H1 (cell line): ENCODE measurements around the gene SNX3. TPM values are rescaled to one million over a fixed set of nuclear protein-coding genes. Genes with fewer than 3 reads are reported as not detected.

Experiments
- CTCF ChIA-PET: fragments of 300-600 bp; sonication (Branson Sonifier 250); formaldehyde crosslinking; loops from one replicate; lab custom pipeline; 2021; ENCODE audit not compliant: partially characterized antibody; lab: Charles Lee
- POLR2A ChIA-PET: fragments of 300-600 bp; sonication (Branson Sonifier 250); formaldehyde crosslinking; loops from one replicate; lab custom pipeline; 2021; ENCODE audit warnings: inconsistent platforms; ENCODE audit not compliant: partially characterized antibody; lab: Charles Lee
- DNase-seq, 2 experiments: peaks; one replicate each; pipeline versions ENCODE4 v3.0.0 to v3.0.0-alpha.2; 2010 to 2022; ENCODE audit warnings: low spot score in 2 of 2, low read depth in 1 of 2, mixed read lengths in 1 of 2
- FAIRE-seq: peaks from 2 replicates; lab custom pipeline; 2011; peaks lifted over from hg19 to GRCh38; lab: Jason Lieb, UNC
- H2AFZ ChIP-seq: 2 replicates; pipeline ENCODE4 v1.8.1; 2012; ENCODE audit warnings: low read length, inconsistent platforms
- H2AK5ac ChIP-seq: 2 replicates; pipeline ENCODE4 v1.6.1; 2013; ENCODE audit warnings: low read depth, low read length
- H2BK120ac ChIP-seq: replicated peaks from 2 replicates; pipeline ENCODE3; 2013; ENCODE audit warnings: low read depth, low read length, inconsistent platforms
- H2BK12ac ChIP-seq: 2 replicates; pipeline ENCODE4 v1.6.1; 2013; ENCODE audit warnings: low read depth, low read length
- H2BK15ac ChIP-seq: 2 replicates; pipeline ENCODE4 v1.6.1; 2013; ENCODE audit warnings: low read length
- H2BK20ac ChIP-seq: 2 replicates; pipeline ENCODE4 v1.6.1; 2013; ENCODE audit warnings: low read length
- H2BK5ac ChIP-seq: 2 replicates; pipeline ENCODE4 v1.6.1; 2013; ENCODE audit warnings: low read depth, low read length
- H3K14ac ChIP-seq: 2 replicates; pipeline ENCODE4 v1.6.1; 2013; ENCODE audit warnings: inconsistent platforms; ENCODE audit not compliant: insufficient read length
- H3K18ac ChIP-seq: 2 replicates; pipeline ENCODE4 v1.6.1; 2013; ENCODE audit warnings: low read length; ENCODE audit errors: extremely low read depth
- H3K23ac ChIP-seq: 2 replicates; pipeline ENCODE4 v1.6.1; 2013; ENCODE audit warnings: inconsistent platforms; ENCODE audit not compliant: insufficient read length
- H3K23me2 ChIP-seq: 2 replicates; pipeline ENCODE4 v1.6.1; 2013; ENCODE audit warnings: low read depth, low read length
- H3K27ac ChIP-seq: 2 replicates; pipeline ENCODE4 v1.6.1; 2011; ENCODE audit warnings: low read depth, low read length, inconsistent platforms
- H3K27me3 ChIP-seq, 4 experiments: replicated peaks in 1 of 4; 1 replicate in 1 of 4; 2 replicates in 3 of 4; pipeline versions ENCODE4 v1.6.1 to v1.8.1; 2011 to 2013; ENCODE audit warnings: low read length in 3 of 4, mild to moderate bottlenecking in 3 of 4, inconsistent platforms in 2 of 4, mixed read lengths in 2 of 4, moderate library complexity in 1 of 4; ENCODE audit not compliant: control insufficient read depth in 3 of 4, insufficient read depth in 3 of 4; ENCODE audit errors: extremely low read depth in 1 of 4
- H3K36me3 ChIP-seq, 4 experiments: 2 replicates each; pipeline versions ENCODE4 v1.6.1 to v1.8.1; 2011 to 2013; ENCODE audit warnings: mild to moderate bottlenecking in 4 of 4, low read length in 3 of 4, moderate library complexity in 2 of 4, control low read depth in 1 of 4, inconsistent platforms in 1 of 4; ENCODE audit not compliant: insufficient read depth in 4 of 4, control insufficient read depth in 2 of 4
- H3K4ac ChIP-seq: replicated peaks from 2 replicates; pipeline ENCODE3; 2013; ENCODE audit warnings: low read length, low read depth, mixed read lengths, inconsistent platforms; ENCODE audit not compliant: insufficient read length
- H3K4me1 ChIP-seq, 4 experiments: replicated peaks in 1 of 4; 1 replicate in 1 of 4; 2 replicates in 3 of 4; pipeline versions ENCODE4 v1.6.1 to v1.8.1; 2011 to 2013; ENCODE audit warnings: low read length in 3 of 4, inconsistent platforms in 2 of 4, mixed read lengths in 1 of 4; ENCODE audit not compliant: insufficient read depth in 4 of 4, control insufficient read depth in 3 of 4
- H3K4me2 ChIP-seq, 2 experiments: 2 replicates each; pipeline versions ENCODE4 v1.6.1 to v1.8.1; 2011 to 2013; ENCODE audit warnings: low read depth in 2 of 2, low read length in 2 of 2, control low read depth in 1 of 2, inconsistent platforms in 1 of 2, mild to moderate bottlenecking in 1 of 2; ENCODE audit not compliant: insufficient read depth in 1 of 2
- H3K4me3 ChIP-seq, 4 experiments: fragments of 200-600, 300-600 bp in 1 of 4; sonication (generic), shearing (Covaris generic), sonication (Bioruptor Twin) in 1 of 4; 2 replicates each; pipeline versions ENCODE4 v1.5.1 to v1.8.1; 2011 to 2016; ENCODE audit warnings: low read length in 4 of 4, low read depth in 3 of 4, control low read depth in 2 of 4, inconsistent platforms in 2 of 4, mild to moderate bottlenecking in 2 of 4, mixed read lengths in 1 of 4, moderate library complexity in 1 of 4; ENCODE audit not compliant: insufficient read depth in 2 of 4; ENCODE audit errors: extremely low read depth in 1 of 4
- H3K56ac ChIP-seq: replicated peaks from 2 replicates; pipeline ENCODE3; 2013; ENCODE audit warnings: low read depth, mild to moderate bottlenecking, mixed read lengths, low read length, inconsistent platforms; ENCODE audit not compliant: insufficient read length
- H3K79me1 ChIP-seq: 2 replicates; pipeline ENCODE4 v1.6.1; 2013; ENCODE audit warnings: low read depth, low read length, control low read depth
- H3K79me2 ChIP-seq, 2 experiments: 2 replicates each; pipeline versions ENCODE4 v1.6.1 to v1.8.1; 2012 to 2013; ENCODE audit warnings: low read length in 2 of 2, mild to moderate bottlenecking in 2 of 2, inconsistent platforms in 1 of 2; ENCODE audit not compliant: insufficient read depth in 2 of 2, control insufficient read depth in 1 of 2
- H3K9ac ChIP-seq, 4 experiments: replicated peaks in 1 of 4; 1 replicate in 1 of 4; 2 replicates in 3 of 4; pipeline versions ENCODE4 v1.6.1 to v1.8.1; 2011 to 2013; ENCODE audit warnings: low read depth in 3 of 4, low read length in 3 of 4, control low read depth in 2 of 4, mild to moderate bottlenecking in 2 of 4, moderate library complexity in 2 of 4, inconsistent platforms in 1 of 4; ENCODE audit errors: extremely low read depth in 1 of 4
- H3K9me3 ChIP-seq, 2 experiments: 2 replicates each; pipeline versions ENCODE4 v1.6.1 to v1.8.1; 2012 to 2013; ENCODE audit warnings: mild to moderate bottlenecking in 2 of 2, moderate library complexity in 2 of 2, control low read depth in 1 of 2, inconsistent platforms in 1 of 2, low read depth in 1 of 2, low read length in 1 of 2, mixed read lengths in 1 of 2; ENCODE audit not compliant: insufficient read depth in 2 of 2
- H4K20me1 ChIP-seq, 2 experiments: replicated peaks in 1 of 2; 2 replicates each; pipeline versions ENCODE3 to v1.8.1; 2011 to 2013; ENCODE audit warnings: inconsistent platforms in 2 of 2, low read length in 2 of 2, mild to moderate bottlenecking in 1 of 2; ENCODE audit not compliant: insufficient read depth in 2 of 2, control insufficient read depth in 1 of 2
- H4K5ac ChIP-seq: 2 replicates; pipeline ENCODE4 v1.6.1; 2013; ENCODE audit warnings: low read length, low read depth, mixed read lengths, inconsistent platforms; ENCODE audit not compliant: insufficient read length
- H4K8ac ChIP-seq: 2 replicates; pipeline ENCODE4 v1.8.0; 2013; ENCODE audit warnings: mild to moderate bottlenecking, moderate library complexity, low read length, inconsistent platforms; ENCODE audit not compliant: insufficient read depth; ENCODE audit errors: extremely low read depth
- H4K91ac ChIP-seq: replicated peaks from 2 replicates; pipeline ENCODE3; 2013; ENCODE audit warnings: low read length, mixed read lengths, inconsistent platforms; ENCODE audit not compliant: insufficient read length
- CREB1 ChIP-seq: IDR thresholded peaks from 2 replicates; pipeline ENCODE4 v1.6.1; 2012; ENCODE audit warnings: inconsistent platforms
- CTBP2 ChIP-seq: IDR thresholded peaks from 2 replicates; pipeline ENCODE4 v1.7.0; 2011; ENCODE audit warnings: borderline replicate concordance, mild to moderate bottlenecking, moderate library complexity, mixed read lengths, low read length; ENCODE audit not compliant: insufficient read depth, insufficient read length
- EGR1 ChIP-seq: IDR thresholded peaks from 2 replicates; pipeline ENCODE4 v1.6.1; 2011; ENCODE audit warnings: low read depth, low read length, borderline replicate concordance
- WGBS, 2 experiments: shearing (Covaris generic) in 1 of 2; methylation state at CpG; one replicate each; pipeline versions ENCODE4 v1.1.6 to v1.1.7; 2013 to 2015; ENCODE audit warnings: low lambda C conversion rate in 2 of 2, mixed read lengths in 2 of 2, inconsistent platforms in 1 of 2, low coverage in 1 of 2, missing lambda C conversion rate in 1 of 2; ENCODE audit not compliant: insufficient replicate concordance in 2 of 2, insufficient coverage in 1 of 2, insufficient read length in 1 of 2; ENCODE audit errors: extremely low coverage in 1 of 2, missing lambda C conversion rate in 1 of 2; 5-methylcytosine and 5-hydroxymethylcytosine counted together
- polyA plus RNA-seq, 7 experiments: library from polyadenylated mRNA; depleted of rRNA in 3 of 7; stranded (reverse) in 5 of 7; unstranded in 2 of 7; fragments of >200 nt in 5 of 7; fragments of 200-250 nt in 2 of 7; gene quantifications; 1 replicate in 5 of 7; 2 replicates in 1 of 7; 4 replicates in 1 of 7; pipeline versions ENCODE4 v1.2.1 to v1.2.3, GENCODE V29; 2011 to 2013; ENCODE audit warnings: missing spikeins in 2 of 7, mixed read lengths in 2 of 7
- total RNA-seq: library from RNA; stranded (reverse); fragmentation: NEBNext Ultra II Directional; extraction: Animal tissue kit (Norgen Biotek cat#: 25700); gene quantifications from 2 replicates; pipeline ENCODE4 v1.2.1, GENCODE V29; 2021
- TF ChIP-seq, protein P1 (sequence below): IDR thresholded peaks from 2 replicates; pipeline ENCODE4 v1.6.1; 2012; ENCODE audit warnings: low read length, inconsistent platforms

The SNX3 gene
- total and polyA plus RNA-seq, 2 of the 8 experiments (the other 6 are each of a cell fraction or from before 2014, with no cell fraction given) = 72.5 to 150 TPM

DNA sequence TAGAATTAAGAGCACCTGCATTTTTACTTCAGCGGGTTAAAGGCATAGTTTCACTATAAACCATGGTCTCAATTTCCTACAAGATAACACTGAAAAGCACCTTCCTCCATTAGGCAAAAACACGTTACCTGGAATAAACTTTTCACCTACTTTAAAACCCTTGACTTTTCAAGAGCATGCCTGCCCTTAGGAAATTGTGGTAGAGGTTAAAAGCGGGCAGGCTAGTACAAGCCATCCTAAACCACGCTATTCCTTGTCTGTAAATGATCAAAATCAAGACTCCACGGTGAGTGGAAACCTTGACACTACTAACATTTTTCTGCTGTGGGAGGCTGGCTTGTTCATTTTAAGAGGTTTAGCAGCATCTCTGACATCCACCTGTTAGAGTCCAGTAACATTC is 51.1 kb downstream of the SNX3 start:
- Histone ChIP-seq H2BK15ac (no peak overlapping the region), H2AFZ (no peak overlapping the region), H3K9ac (no peak overlapping the region), H3K14ac (no peak overlapping the region), H4K20me1 (no peaks in the 10 kb centered on the region), H2BK5ac (no peak overlapping the region), H3K23me2 (no peaks in the 10 kb centered on the region), H3K4me1 (no peaks in the 10 kb centered on the region), H3K36me3 (peaks cover 0 to 2% (median 0%) of the 10 kb centered on the region in 4 experiments; a peak in 1 of 8 replicates), H3K9me3 (no peaks in the 10 kb centered on the region), H4K8ac (no peak overlapping the region), H3K23ac (no peak overlapping the region), H3K4me2 (no peak overlapping the region), H3K79me2 (no peaks in the 10 kb centered on the region), H2BK120ac (no peak overlapping the region), H4K5ac (no peak overlapping the region), H2BK20ac (no peak overlapping the region), H3K27ac (no peak overlapping the region), H3K79me1 (no peaks in the 10 kb centered on the region), H3K4me3 (no peak overlapping the region), H3K56ac (no peak overlapping the region), H4K91ac (no peak overlapping the region), H2AK5ac (no peak overlapping the region), H2BK12ac (no peak overlapping the region), H3K27me3 (no peaks in the 10 kb centered on the region), H3K18ac (no peak overlapping the region), H3K4ac (no peak overlapping the region)
- ChIA-PET POLR2A (no interaction called here), CTCF (interaction anchor here (0.7 to 1.0 kb wide), 2 partner anchors 17 to 23 kb away, joined by 3 read pairs; no protein-coding TSS in a partner anchor)
- no peak for FAIRE-seq
- TF ChIP-seq, protein P1, sequence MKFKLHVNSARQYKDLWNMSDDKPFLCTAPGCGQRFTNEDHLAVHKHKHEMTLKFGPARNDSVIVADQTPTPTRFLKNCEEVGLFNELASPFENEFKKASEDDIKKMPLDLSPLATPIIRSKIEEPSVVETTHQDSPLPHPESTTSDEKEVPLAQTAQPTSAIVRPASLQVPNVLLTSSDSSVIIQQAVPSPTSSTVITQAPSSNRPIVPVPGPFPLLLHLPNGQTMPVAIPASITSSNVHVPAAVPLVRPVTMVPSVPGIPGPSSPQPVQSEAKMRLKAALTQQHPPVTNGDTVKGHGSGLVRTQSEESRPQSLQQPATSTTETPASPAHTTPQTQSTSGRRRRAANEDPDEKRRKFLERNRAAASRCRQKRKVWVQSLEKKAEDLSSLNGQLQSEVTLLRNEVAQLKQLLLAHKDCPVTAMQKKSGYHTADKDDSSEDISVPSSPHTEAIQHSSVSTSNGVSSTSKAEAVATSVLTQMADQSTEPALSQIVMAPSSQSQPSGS = no peak
- no peak for TF ChIP-seq CTBP2
- TF ChIP-seq EGR1 = no peak
- no peak for TF ChIP-seq CREB1
- 86% methylated on average over 5 of the region's 5 CpGs; no CpG with 5 or more reads in 1 of the 2 experiments for WGBS, 2 experiments
- no peak for DNase-seq
